Stimulated activated naive B cell treated with anti-CD40 and anti-IgM and Interleukin-4, amounts not matched to agents 10 μg/mL and 1 μg/mL and 100 μg/mL, for 72 hours (primary cell): Measurements from ENCODE around the gene IL31.
A peak's percentile ranks its signal among the peaks of the same experiment; 100 is the strongest.

Source experiments
- ATAC-seq, 2 donors: fragments of 150-1000 bp; cut with Tn5 transposase; replicated peaks; 2 replicates each; pipeline ENCODE4 v1.10.0; 2021; ENCODE audit warnings: moderate library complexity in 1 of 2
- DNase-seq: peaks from one replicate; pipeline ENCODE4 v3.0.0; 2021
- H3K27ac Mint-ChIP-seq: one replicate; pipeline ENCODE4 v1.8.0; 2022; ENCODE audit warnings: mild to moderate bottlenecking, mixed read lengths
- H3K27me3 Mint-ChIP-seq, 2 donors: one replicate each; pipeline ENCODE4 v1.8.0; 2022; ENCODE audit warnings: mixed read lengths in 2 of 2
- H3K36me3 Mint-ChIP-seq, 2 donors: one replicate each; pipeline ENCODE4 v1.8.0; 2022; ENCODE audit warnings: mixed read lengths in 2 of 2, mild to moderate bottlenecking in 1 of 2
- H3K4me1 Mint-ChIP-seq, 2 donors: one replicate each; pipeline ENCODE4 v1.8.0; 2022; ENCODE audit warnings: mixed read lengths in 2 of 2, mild to moderate bottlenecking in 1 of 2
- H3K4me3 Mint-ChIP-seq, 2 donors: one replicate each; pipeline ENCODE4 v1.8.0; 2022; ENCODE audit warnings: mild to moderate bottlenecking in 2 of 2, mixed read lengths in 2 of 2, moderate library complexity in 1 of 2
- H3K9me3 Mint-ChIP-seq, 2 donors: one replicate each; pipeline ENCODE4 v1.8.0; 2022; ENCODE audit warnings: mixed read lengths in 2 of 2, mild to moderate bottlenecking in 1 of 2

The IL31 gene

DNA sequence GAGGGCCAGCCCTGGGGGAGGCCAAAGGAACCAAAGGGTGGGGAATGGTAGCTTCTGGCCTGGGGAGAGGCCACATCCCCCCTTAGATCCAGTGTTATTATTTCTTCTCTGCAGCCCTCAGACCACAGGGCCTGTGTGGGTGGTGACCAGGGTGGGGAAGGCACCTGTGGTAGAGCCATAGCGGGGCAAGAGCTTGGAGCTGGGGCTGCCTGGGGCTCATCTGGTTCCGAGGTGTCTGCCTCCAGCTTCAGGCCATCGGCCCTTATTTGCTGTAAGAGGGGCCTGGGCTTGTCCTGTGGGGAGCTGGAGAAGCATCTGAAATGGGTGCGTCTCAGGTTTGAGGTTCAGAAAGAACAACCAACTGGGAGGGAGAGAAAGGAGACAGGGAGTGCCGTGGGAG lies 27.4 kb upstream of the IL31 start:
- H3K4me3 Mint-ChIP-seq, result no peak overlapping the region
- no peak overlapping the region for H3K27ac Mint-ChIP-seq
- ATAC-seq (no peak), DNase-seq (no peak)
- peaks cover 16 to 27% of the 10 kb centered on the region in 2 donors for H3K4me1 Mint-ChIP-seq
- peaks cover 42 to 54% of the 10 kb centered on the region in 2 donors for H3K27me3 Mint-ChIP-seq
- H3K9me3 Mint-ChIP-seq, result no peaks in the 10 kb centered on the region
- peaks cover under 1% of the 10 kb centered on the region in 2 donors for H3K36me3 Mint-ChIP-seq

DNA sequence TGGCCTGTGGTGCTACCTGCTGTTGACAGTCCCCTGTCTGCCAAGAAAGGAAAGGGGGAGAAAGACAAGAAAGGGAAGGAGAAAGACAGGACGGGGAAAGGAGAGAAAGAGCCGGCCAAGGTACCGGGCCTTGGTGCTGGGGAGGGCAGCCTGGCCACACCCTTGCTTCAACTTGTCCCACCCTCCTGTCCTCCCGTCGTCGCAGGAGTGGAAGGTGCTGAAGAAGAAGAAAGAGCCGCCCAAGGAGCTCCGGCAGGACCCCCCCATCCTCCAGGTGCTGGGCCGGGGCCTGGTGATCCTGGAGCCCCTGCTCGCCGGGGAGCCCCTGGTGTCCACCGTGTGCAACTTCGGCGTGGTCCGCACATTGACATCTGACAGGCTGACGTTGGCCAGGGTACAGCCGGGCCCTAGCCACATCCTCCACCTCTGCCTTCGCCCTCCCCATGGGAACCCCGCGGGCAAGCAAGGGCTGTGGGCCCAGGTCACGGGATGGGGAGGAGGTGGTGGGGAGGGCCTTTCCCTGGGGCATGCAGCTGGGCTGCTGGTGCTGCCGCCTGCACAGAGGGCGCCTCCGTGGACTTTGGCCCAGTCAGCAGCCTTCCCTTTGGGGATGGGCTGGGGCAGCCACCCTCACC lies 26.6 kb upstream of the IL31 start:
- no peak overlapping the region for H3K4me3 Mint-ChIP-seq
- peaks cover 0 to 2% of the 10 kb centered on the region in 2 donors for H3K36me3 Mint-ChIP-seq
- no peak overlapping the region for H3K27ac Mint-ChIP-seq
- ATAC-seq (no peak), DNase-seq (no peak)
- peaks cover 0 to 1% of the 10 kb centered on the region in 2 donors for H3K9me3 Mint-ChIP-seq
- peaks cover 42 to 54% of the 10 kb centered on the region in 2 donors for H3K27me3 Mint-ChIP-seq
- peaks cover 16 to 26% of the 10 kb centered on the region in 2 donors for H3K4me1 Mint-ChIP-seq

DNA sequence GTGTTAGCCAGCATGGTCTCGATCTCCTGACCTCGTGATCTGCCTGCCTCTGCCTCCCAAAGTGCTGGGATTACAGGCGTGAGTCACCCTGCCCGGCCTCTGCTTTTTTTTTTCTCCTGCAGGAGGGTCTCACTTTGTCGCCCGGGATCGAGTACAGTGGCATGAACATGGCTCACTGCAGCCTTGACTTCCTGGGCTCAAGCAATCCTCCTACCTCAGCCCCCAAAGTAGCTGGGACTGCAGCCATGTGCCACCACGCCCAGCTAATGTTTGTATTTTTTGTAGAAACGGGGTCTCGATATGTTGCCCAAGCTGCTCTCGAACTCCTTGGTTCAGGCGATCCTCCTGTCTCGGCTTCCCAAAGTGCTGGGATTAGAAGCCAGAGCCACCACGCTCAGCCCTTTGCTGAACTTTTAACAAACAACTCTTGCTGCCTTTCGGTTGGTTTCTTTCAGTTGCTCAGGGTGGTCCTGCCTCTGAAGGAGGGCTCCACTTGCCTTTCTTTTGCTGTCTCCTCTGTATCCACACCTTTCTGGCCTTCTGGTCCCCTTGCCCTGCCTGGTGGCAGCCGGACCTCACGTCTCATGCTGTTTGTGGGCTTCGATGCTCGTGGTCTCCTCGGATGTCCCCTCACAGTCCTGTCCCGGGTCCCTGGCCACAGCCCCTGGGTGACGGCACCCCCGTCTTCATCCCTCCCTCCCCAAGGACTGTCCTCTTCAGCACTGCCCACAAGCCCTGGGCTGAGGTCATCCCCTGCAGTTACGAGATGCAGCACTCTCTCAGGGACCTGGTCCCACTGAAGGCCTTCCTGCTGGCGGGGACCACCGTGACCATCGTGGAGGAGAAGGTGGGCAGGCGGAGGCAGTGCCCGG lies 25.7 kb upstream of the IL31 start:
- Mint-ChIP-seq H3K4me3 (no peak overlapping the region), H3K36me3 (peaks cover 0 to 5% of the 10 kb centered on the region in 2 donors), H3K27me3 (peaks cover 36 to 47% of the 10 kb centered on the region in 2 donors), H3K27ac (no peak overlapping the region), H3K9me3 (peaks cover 0 to 3% of the 10 kb centered on the region in 2 donors), H3K4me1 (peaks cover 11 to 20% of the 10 kb centered on the region in 2 donors)
- DNase-seq (no peak), ATAC-seq (no peak)

DNA sequence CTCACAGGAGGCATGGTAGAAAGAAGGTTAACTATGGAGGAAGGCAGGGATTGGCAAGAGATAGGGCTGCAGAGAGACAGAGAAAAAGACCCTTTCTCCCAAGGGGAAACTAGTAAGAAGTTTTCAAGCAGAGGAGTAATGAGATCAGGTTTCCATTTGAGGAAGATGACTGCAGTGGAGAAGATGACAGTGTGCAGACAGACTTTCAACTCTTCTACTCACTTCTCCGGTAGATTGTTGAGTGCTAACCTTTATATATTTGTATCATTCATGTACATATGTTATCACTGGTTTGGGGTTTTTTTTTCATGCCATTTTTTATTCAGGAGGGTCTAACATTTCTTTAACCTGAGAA lies 23.6 kb upstream of the IL31 start:
- peak; percentile 44 to 71 for ATAC-seq
- Mint-ChIP-seq H3K4me1 (peaks cover 4 to 9% of the 10 kb centered on the region in 2 donors), H3K27ac (no peak overlapping the region), H3K4me3 (no peak overlapping the region), H3K9me3 (peaks cover 0 to 5% of the 10 kb centered on the region in 2 donors), H3K36me3 (peaks cover 0 to 5% of the 10 kb centered on the region in 2 donors), H3K27me3 (peaks cover 27 to 37% of the 10 kb centered on the region in 2 donors)
- no peak for DNase-seq

DNA sequence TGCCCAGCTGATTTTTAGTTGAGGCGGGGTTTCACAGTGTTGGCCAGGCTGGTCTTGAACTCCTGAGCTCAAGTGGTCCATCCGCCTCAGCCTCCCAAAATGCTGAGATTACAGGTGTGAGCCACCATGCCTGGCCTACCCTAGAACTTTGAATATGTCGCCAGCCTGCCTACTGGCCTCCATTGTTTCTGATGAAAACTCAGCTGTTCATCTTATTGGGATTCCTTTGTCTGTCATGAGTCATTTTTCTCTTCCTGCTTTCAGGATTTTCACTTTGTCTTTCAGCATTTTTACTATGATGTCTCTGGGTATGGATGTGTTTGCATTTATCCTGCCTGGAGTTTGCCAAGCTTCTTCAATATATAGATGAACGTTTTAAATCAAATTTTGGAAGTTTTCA lies 21.4 kb upstream of the IL31 start:
- peaks cover 14 to 27% of the 10 kb centered on the region in 2 donors for H3K27me3 Mint-ChIP-seq
- ATAC-seq, result no peak
- H3K9me3 Mint-ChIP-seq, result peaks cover 0 to 5% of the 10 kb centered on the region in 2 donors
- H3K4me3 Mint-ChIP-seq, result no peak overlapping the region
- H3K36me3 Mint-ChIP-seq, result peaks cover 0 to 5% of the 10 kb centered on the region in 2 donors
- no peak for DNase-seq
- peaks cover 4 to 9% of the 10 kb centered on the region in 2 donors for H3K4me1 Mint-ChIP-seq
- H3K27ac Mint-ChIP-seq, result no peak overlapping the region

DNA sequence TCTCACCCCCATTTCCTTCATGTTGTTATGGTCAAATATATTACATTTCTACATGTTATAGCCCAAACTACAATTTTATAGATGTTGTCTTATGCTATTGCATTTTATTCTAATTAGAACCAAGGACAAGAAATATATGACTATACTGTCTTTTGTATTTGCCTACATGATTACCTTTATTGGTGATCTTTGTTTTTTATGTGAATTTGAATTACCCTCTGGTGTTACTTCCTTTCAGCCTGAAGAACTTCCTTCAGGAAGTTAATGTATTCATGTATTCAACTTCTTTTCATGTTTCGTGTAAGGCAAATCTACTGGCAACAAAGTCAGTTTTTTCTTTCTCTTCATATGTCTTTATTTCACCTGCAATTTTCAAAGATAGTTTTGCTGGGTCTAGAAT lies 20.8 kb upstream of the IL31 start:
- H3K9me3 Mint-ChIP-seq, result peaks cover 0 to 5% of the 10 kb centered on the region in 2 donors

DNA sequence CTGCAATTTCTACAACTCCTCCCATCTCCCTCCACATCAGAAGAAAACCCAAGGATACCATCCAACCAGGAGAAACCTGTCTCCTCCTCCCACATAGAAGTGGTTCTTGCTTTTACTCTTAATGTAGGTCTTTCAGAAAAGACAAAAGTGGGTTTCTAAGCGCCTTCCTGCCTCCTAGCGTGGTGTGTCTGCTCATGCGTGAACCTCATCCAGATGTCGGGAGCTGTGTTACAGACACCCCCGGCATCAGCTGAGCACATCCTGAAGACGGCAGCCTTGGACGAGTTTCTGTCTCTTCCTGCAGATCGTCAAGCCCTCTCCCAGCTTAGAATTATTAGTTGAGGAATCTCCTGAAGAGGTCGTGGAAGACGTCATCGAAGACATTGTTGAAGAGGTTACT lies 18.4 kb upstream of the IL31 start:
- peaks cover 1 to 4% of the 10 kb centered on the region in 2 donors for H3K4me1 Mint-ChIP-seq
- DNase-seq, result no peak

More for the DNA sequence above, 20.8 kb upstream of the IL31 start:
- Mint-ChIP-seq H3K4me1 (peaks cover 4 to 9% of the 10 kb centered on the region in 2 donors), H3K4me3 (no peak overlapping the region), H3K27me3 (peaks cover 8 to 21% of the 10 kb centered on the region in 2 donors), H3K36me3 (peaks cover 0 to 5% of the 10 kb centered on the region in 2 donors), H3K27ac (peak overlapping the region; percentile 21)
- no peak for DNase-seq
- ATAC-seq, result no peak

DNA sequence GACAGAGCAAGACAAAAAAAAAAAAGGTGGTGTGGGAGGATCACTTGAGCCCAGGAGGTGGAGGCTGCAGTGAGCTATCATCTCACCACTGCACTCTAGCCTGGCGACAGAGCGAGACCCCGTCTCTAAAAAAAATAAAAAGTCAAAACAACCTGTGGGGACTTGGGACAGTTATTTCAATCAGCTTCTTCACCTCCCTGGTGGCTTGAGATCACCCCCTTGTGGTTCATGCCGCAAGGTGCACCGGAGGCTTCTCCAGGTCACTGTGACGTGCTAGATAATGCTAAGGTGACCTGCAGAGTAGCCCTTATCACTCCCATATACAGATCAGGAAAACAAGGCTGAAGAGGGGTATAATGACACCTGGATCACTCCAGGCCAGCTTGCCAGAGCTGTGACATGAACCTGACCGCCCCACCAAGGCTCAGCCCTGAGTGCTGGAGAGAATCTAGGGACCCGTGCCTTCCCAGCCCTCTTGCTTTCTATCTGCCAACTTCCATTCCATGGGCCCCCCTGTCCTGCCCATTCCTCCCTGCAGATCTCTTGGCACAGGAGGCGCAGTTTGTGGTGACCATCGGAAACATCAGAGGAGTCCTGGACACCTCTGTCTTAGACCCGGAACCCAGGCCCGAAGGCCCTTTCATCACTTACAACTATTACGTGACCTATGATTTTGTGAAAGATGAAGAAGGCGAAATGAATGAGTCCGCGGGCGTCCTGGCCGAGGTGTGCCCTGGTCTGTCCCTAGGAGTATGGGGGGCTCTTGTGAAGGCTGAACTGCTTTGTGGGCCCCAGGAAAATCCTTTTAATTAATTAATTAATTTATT lies 17.0 kb upstream of the IL31 start:
- DNase-seq (peak; percentile 61), ATAC-seq (peak; percentile 93 to 97)
- Mint-ChIP-seq H3K27me3 (peaks cover 0 to 11% of the 10 kb centered on the region in 2 donors), H3K9me3 (peaks cover 0 to 5% of the 10 kb centered on the region in 2 donors), H3K27ac (no peak overlapping the region), H3K36me3 (peaks cover 0 to 5% of the 10 kb centered on the region in 2 donors), H3K4me3 (no peak overlapping the region), H3K4me1 (no peaks in the 10 kb centered on the region)

More for the DNA sequence above, 18.4 kb upstream of the IL31 start:
- H3K9me3 Mint-ChIP-seq, result peaks cover 0 to 5% of the 10 kb centered on the region in 2 donors
- no peak overlapping the region for H3K4me3 Mint-ChIP-seq
- ATAC-seq, result no peak
- H3K36me3 Mint-ChIP-seq, result peaks cover 0 to 5% of the 10 kb centered on the region in 2 donors
- H3K27me3 Mint-ChIP-seq, result peaks cover 0 to 11% of the 10 kb centered on the region in 2 donors
- no peak overlapping the region for H3K27ac Mint-ChIP-seq

DNA sequence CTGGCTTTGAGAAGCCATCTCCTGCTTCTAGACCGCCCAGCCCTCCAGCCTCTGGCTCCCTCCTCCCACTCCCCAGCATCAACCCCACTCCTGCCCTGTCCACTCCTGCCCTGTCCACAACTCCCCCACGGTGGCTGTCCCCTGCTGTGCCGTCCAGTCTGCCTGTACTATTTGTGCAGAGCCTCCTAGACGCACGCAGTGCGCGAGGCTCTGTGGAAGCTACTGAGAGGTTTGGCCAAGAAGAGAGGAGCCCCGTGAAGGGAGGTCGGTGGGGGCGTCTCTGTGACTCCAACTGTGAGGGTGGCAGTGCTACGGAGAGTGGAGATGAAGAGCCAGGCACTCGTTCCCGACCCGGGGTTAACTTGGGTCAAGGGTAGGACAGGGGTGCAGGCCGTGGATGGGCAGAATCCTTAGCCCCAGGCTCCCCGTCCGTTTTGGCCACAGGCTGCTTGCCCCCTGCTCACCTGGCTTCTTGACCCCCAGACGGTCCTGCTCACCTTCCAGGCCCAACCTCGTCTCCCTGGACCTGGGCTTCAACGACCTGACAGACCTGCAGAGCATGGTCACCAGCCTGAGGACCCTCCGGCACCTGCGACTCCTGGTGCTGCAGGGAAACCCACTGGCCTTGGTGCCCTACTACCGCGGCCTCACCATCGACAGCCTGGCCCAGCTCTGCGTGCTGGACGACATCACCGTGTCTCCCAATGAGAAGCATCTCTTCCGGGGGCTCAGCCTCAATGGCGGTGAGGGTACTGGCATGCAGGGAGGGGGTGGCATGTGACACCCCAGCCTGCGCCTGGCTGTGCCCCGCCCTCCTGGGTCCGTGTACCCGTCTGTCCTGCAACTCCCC lies 15.8 kb upstream of the IL31 start:
- Mint-ChIP-seq H3K9me3 (peaks cover 0 to 2% of the 10 kb centered on the region in 2 donors), H3K27ac (no peak overlapping the region), H3K27me3 (peaks cover 0 to 11% of the 10 kb centered on the region in 2 donors), H3K4me1 (peaks cover 2 to 4% of the 10 kb centered on the region in 2 donors), H3K4me3 (no peak overlapping the region), H3K36me3 (no peaks in the 10 kb centered on the region)
- DNase-seq (no peak), ATAC-seq (no peak)

DNA sequence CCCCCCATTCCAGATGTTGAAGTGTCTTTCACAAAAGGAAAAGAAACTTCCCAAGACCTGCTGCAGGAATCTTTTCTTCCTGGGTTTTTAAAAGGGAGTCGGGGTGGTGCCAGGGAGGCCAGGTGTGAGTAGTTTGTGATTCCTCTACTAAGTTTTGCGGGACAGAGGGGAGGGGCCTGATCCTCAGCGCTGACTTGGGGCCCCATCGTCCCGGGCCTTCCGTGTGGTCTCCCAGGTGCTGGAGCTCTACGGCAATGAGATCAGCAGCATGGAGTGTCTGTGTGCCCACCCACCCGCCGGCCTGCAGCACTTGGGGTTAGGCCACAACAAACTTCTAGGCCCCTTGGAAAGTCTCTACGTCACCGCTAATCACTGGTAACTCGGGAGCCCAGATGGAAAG lies 13.4 kb upstream of the IL31 start:
- peaks cover 3 to 6% of the 10 kb centered on the region in 2 donors for H3K27me3 Mint-ChIP-seq
- no peak overlapping the region for H3K4me3 Mint-ChIP-seq
- no peaks in the 10 kb centered on the region for H3K9me3 Mint-ChIP-seq
- H3K36me3 Mint-ChIP-seq, result no peaks in the 10 kb centered on the region
- no peak overlapping the region for H3K27ac Mint-ChIP-seq
- no peak for ATAC-seq
- DNase-seq, result no peak
- H3K4me1 Mint-ChIP-seq, result peaks cover 14 to 25% of the 10 kb centered on the region in 2 donors

DNA sequence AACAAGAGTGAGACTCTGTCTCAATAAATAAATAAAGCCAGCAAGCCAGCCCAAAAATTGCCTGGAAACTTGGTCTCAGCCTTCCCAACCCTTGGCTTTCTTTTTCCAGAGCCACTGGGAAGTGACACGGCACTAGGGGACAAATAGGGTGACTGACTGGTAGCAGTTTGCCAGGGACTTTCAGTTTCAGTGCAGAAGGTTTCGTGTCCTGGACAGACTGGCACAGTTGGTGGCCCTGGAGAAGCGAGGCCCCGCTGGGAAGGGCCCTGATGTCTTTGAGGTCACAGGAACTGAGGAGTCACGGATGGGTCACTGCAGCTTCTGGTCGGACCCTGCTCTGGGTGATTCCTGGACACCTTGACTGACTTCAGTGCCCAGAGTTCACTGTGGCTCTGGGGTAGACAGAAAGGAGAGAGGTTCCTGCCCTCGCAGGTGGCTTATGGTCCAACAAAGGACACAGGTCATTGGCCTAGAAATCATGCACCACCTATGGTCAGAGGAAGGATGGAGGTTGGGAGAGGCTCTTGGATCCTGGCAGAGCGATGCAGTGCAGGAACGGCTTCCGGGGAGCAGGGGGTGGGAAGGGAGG lies 11.6 kb upstream of the IL31 start:
- DNase-seq, result no peak
- H3K36me3 Mint-ChIP-seq, result no peaks in the 10 kb centered on the region
- no peak for ATAC-seq
- H3K27me3 Mint-ChIP-seq, result peaks cover 0 to 3% of the 10 kb centered on the region in 2 donors
- H3K9me3 Mint-ChIP-seq, result no peaks in the 10 kb centered on the region
- peak overlapping the region; percentile 53 for H3K27ac Mint-ChIP-seq
- H3K4me3 Mint-ChIP-seq, result no peak overlapping the region
- peaks cover 14 to 31% of the 10 kb centered on the region in 2 donors for H3K4me1 Mint-ChIP-seq

DNA sequence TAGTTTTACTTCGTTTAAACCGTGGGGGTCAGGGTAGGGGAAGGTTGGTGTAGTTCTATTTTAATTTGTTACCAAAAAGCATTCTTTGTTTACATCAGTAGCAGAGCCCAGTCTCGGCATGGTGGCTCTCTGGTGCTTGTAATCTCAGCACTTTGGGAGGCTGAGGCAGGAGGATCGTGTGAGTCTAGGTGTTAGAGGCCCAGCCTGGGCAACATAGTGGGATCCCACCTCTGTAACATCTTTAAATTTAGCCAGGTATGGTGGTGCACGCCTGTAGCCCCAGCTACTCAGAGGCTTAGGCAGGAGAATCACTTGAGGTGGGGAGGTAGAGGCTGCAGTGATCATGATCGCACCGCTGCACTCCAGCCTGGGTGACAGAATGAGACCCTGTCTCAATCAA lies 11.1 kb upstream of the IL31 start:
- Mint-ChIP-seq H3K27me3 (peaks cover 0 to 3% of the 10 kb centered on the region in 2 donors), H3K9me3 (no peaks in the 10 kb centered on the region), H3K4me1 (peaks cover 14 to 31% of the 10 kb centered on the region in 2 donors), H3K4me3 (no peak overlapping the region), H3K27ac (peak overlapping the region; percentile 88), H3K36me3 (no peaks in the 10 kb centered on the region)
- ATAC-seq, result no peak
- DNase-seq, result no peak

DNA sequence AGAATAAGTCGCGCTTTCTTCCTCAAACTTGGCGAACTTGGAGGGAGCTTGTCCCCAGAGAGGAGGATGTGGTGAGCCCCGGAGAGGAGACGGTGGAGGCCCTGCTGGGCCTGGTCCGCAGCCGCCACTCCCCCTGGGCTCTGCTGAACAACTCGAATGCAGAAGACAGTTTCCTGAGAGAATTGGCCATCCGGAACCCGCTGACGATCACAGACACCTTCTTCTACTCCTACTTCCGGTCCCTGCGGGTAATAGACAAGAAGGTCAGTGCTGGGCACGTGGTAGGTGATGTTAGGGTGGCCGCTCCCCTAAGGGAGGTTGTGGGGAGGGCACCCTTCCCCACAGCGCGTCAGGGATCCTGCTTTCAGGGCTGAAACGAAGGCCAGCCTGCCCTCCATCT lies 10.5 kb upstream of the IL31 start:
- H3K9me3 Mint-ChIP-seq, result no peaks in the 10 kb centered on the region
- ATAC-seq, result peak; percentile 84 to 85
- DNase-seq, result peak; percentile 51
- peak overlapping the region; percentile 70 to 72 for H3K4me3 Mint-ChIP-seq
- H3K27ac Mint-ChIP-seq, result peak overlapping the region; percentile 88
- peaks cover 14 to 31% of the 10 kb centered on the region in 2 donors for H3K4me1 Mint-ChIP-seq
- H3K36me3 Mint-ChIP-seq, result no peaks in the 10 kb centered on the region
- peaks cover 0 to 3% of the 10 kb centered on the region in 2 donors for H3K27me3 Mint-ChIP-seq
